C1 segment of cervical spinal cord (tissue), 14 donors: ENCODE data around the gene LOXHD1.
A peak's percentile ranks its signal among the peaks of the same experiment; 100 is the strongest.

Source experiments
- DNase-seq, 14 donors: peaks; one replicate each; lab custom pipeline; 2025; lab: John Stamatoyannopoulos, UW

The LOXHD1 gene

GRCh38 chr18:46627136-46627535, 29.9 kb downstream of the LOXHD1 start:
- DNase-seq, result peak in 1 of 14 donors; percentile 34

- DNase-seq, result no peak
Observed at GRCh38 chr18:46625069-46625468, 32.0 kb downstream of the LOXHD1 start.

DNA sequence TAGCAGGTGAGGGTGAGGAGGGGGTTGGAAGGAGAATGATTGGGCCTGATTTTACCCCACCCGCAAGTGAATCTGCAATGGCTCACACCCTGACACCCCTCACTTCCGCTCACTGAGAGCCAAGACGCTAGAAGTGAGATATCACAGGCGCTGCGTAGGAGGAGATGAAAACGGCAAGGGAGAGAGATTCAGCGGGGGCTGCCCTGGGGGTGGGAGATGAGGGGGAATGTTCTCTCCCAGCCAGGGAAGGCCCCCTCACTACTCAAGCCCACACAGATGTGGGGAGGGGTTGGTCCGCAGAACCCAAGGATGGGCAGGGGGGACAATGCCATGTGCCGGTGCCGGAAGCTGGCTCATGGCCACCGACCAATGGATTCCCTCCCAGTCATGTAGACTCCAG, 32.9 kb downstream of the LOXHD1 start:
- DNase-seq, result no peak

DNA sequence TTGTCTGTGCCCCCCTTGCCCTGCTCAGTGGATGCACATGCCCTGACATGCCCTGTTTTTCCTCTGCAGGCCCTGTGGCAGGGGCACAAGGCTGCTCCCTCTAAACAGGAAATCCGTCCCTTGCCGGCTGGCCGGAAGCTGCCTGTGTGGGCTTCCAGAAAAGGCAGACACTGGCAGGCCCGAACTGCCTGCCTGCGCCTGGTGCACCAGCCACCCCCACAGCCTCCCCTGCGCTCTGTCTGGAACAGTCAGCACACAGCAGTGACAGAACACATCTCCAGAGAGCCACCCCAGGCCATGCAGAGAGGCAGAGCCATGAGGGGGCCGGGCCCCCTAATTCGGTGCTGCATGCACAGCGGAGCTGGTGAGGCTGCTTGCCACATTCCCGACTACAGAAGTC, 33.5 kb downstream of the LOXHD1 start:
- DNase-seq, result no peak

GRCh38 chr18:46622999-46623398, 34.0 kb downstream of the LOXHD1 start:
- DNase-seq, result no peak

GRCh38 chr18:46622451-46622850, 34.6 kb downstream of the LOXHD1 start:
- DNase-seq, result no peak

DNA sequence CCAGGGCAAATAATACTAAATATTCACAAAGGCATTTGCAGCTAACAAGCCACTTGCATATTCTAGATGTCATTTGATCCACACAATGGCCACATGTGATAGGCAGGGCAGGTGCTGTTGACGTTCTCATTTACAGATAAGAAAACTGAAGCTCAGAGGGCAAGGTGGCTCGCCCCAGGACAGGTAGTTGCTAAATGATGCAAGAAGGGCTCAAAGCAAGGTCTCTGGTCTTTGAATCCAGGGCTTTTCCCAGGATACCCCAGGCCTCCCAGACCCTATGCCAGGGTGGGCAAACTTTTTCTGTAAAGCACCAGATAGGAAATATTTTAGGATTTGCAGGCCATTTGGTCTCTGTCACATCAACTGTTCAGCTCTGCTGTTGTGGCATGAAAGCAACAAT, 35.1 kb downstream of the LOXHD1 start:
- no peak for DNase-seq

GRCh38 chr18:46621111-46621766, 35.8 kb downstream of the LOXHD1 start:
- DNase-seq, result no peak

- no peak for DNase-seq
Observed at GRCh38 chr18:46619559-46619958, 37.5 kb downstream of the LOXHD1 start.

- DNase-seq, result no peak
Observed at GRCh38 chr18:46615720-46616119, 41.3 kb downstream of the LOXHD1 start.

- no peak for DNase-seq
Observed at GRCh38 chr18:46609048-46609447, 48.0 kb downstream of the LOXHD1 start.

GRCh38 chr18:46607926-46608325, 49.1 kb downstream of the LOXHD1 start:
- DNase-seq, result no peak

DNA sequence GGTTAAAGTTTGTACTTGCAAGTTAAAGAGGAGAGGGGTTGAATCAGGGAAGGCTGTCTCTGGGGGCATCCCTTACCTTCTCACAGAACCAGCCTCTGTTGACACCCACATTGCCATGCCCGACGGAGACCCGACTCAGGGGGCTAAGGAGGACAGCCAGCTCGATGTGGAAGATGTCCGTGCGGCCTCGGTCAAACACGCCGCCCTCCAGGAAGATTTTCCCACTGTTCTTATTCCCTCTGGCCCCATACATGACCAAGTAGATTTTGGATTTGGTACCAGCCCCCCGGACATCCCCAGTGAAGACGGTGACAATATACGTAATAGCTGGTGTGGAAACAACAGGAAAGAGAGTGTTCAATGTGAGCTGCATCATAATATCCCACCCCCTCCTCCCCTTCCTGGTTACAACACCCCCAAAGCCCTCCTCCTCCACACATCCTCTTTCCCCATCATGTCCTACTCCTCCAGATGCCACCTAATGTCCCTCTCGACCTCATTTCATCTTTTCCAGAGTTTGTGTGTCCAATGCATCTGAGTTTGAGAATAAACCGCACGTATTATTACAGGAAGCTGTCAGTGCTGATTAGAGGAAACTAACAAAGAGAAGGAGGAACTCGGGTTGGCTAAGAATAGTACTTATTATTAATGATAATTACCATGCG, 55.7 kb downstream of the LOXHD1 start:
- no peak for DNase-seq

- no peak for DNase-seq
Observed at GRCh38 chr18:46596119-46596518, 60.9 kb downstream of the LOXHD1 start.

- DNase-seq, result no peak
Observed at GRCh38 chr18:46591783-46592391, 65.1 kb downstream of the LOXHD1 start.

GRCh38 chr18:46590103-46590502, 66.9 kb downstream of the LOXHD1 start:
- no peak for DNase-seq

GRCh38 chr18:46588971-46589660, 67.9 kb downstream of the LOXHD1 start:
- no peak for DNase-seq

DNA sequence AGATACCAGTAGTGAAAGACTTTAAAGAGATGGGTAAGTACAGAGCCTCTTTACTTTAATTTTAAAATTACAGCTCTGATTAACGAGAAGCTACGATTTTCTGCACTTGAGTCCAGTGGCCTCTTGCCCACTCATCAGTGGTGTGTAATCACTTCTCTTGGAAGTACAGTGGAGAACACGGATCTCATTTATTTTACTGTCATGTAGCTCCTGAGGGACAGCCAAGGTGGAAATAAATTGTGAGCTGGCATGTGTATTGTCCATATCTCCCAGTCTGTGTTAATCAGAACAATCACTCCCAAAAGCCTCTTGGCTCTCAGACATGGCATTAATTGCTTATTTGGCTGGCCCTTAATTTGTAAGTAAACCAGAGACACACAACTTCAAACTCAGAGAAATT, 69.4 kb downstream of the LOXHD1 start:
- no peak for DNase-seq

- no peak for DNase-seq
Observed at GRCh38 chr18:46583711-46584110, 73.3 kb downstream of the LOXHD1 start.

GRCh38 chr18:46581648-46582047, 75.4 kb downstream of the LOXHD1 start:
- DNase-seq, result no peak

DNA sequence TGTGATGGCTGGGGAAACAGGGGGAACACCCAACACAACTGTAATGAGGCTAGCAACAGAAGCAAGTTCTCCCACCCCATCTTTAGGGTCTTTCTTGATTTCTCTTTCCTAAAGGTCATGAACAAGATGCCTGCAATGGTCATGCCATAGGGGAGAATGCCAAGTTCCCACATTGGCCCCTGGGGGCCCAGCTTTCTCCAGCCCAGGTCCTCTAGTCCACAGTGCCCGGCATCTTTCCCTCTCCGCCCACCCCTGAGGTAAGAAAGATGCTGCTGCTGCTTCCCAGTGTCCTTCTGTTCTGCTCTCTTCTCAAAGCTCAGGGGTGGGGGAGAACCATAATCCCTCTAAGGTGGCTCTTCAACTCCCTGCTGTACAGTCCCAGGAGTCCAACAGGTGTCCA, 78.0 kb downstream of the LOXHD1 start:
- DNase-seq, result no peak

DNA sequence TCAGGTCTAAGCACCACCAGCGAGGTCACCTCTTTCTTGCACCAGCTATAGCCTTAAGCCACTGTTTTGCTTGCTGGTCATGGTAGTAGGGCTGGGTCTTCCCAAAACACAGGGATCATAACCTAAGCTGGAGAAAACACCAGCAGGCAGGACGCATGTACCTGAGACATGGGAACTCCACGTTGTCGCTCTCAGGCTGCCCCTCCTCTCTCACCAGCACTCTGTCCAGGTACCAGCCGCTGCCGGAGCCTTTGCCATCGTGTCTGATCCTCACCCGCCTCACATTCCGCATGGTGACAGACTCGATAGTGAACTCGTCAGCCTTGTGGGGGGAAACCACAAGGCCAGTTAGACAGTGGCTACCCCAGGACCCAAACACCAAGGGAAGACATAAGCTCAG, 79.5 kb downstream of the LOXHD1 start:
- DNase-seq, result no peak

DNA sequence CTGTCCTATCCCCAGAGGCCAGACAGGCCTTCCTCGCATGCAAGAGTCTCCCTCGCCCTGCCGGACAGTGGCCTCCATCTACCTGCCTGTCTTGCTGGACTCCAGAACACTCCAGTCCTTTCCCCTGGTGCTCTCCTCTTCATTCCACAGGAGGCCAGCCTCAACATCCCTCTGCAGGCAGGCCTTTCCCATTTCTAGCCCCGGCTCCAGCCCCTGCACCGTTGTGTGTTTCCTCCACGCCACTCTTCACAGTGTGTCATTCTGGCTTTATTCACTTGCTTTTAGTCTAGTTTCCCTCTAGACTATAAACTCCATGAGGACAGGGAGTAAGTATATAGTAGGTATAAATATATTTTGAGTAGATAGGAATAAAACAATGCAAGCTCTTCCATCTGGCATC, 81.2 kb downstream of the LOXHD1 start:
- DNase-seq, result no peak
